GM20000 (cell line): ENCODE data around the gene MSANTD2.
A peak's percentile ranks its signal among the peaks of the same experiment; 100 is the strongest.

ENCODE experiments used
- DNase-seq: peaks from one replicate; pipeline ENCODE4 v3.0.0; 2012; ENCODE audit warnings: low spot score
- TF ChIP-seq, protein P1 (sequence below): IDR thresholded peaks from 2 replicates; pipeline ENCODE4 v1.5.1; 2012; ENCODE audit warnings: mild to moderate bottlenecking, control low read depth; ENCODE audit errors: extremely low read depth, missing control alignments

The MSANTD2 gene

GRCh38 chr11:124840666-124841065 lies 40.5 kb upstream of the MSANTD2 start:
- no peak for DNase-seq

GRCh38 chr11:124839972-124840621 lies 39.9 kb upstream of the MSANTD2 start:
- TF ChIP-seq, protein P1, sequence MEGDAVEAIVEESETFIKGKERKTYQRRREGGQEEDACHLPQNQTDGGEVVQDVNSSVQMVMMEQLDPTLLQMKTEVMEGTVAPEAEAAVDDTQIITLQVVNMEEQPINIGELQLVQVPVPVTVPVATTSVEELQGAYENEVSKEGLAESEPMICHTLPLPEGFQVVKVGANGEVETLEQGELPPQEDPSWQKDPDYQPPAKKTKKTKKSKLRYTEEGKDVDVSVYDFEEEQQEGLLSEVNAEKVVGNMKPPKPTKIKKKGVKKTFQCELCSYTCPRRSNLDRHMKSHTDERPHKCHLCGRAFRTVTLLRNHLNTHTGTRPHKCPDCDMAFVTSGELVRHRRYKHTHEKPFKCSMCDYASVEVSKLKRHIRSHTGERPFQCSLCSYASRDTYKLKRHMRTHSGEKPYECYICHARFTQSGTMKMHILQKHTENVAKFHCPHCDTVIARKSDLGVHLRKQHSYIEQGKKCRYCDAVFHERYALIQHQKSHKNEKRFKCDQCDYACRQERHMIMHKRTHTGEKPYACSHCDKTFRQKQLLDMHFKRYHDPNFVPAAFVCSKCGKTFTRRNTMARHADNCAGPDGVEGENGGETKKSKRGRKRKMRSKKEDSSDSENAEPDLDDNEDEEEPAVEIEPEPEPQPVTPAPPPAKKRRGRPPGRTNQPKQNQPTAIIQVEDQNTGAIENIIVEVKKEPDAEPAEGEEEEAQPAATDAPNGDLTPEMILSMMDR: no peak
- no peak for DNase-seq

More at GRCh38 chr11:124840666-124841065, 40.5 kb upstream of the MSANTD2 start:
- TF ChIP-seq, protein P1: no peak

DNA sequence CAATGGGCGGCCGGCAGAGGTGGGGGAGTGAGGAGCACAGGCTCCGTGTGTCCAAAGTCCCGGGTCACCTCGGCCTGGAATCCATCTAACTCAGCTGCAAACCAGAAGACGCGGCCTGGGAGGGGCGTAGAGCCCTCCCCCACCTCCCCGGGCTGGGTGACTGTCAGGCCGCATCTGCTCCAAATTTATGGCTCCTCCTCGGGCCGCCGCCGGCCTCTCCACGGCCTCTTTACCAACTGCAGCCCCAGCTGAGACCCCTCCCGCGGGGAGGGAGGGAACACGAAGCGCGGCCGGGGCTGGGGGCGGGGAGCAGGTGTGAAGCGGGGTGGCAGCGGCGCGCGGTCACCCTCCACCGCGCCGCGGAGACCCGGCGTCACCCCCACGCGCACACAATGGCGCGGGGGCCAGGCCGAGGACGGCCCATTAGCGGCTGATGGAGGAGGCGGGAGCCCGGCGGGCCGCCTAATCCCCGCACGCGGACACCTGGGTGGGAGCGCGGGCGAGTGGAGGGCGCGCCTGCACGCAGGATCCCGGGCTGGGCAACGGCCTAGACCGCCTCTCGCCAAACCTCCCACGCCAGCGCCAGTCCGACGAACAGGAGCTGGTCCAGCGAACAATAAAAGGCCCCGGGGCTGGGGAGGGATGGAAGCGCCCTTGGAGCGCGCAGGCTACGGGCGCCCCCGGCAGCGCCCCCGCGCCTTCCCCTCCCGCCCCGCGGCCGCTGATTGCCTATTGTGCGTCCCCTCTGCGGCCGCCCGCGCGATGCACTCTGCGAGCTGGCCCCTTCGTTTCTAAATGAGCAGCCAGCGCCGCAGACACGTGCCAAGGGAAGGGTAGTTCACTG lies 39.1 kb upstream of the MSANTD2 start:
- no peak for DNase-seq
- TF ChIP-seq, protein P1: no peak

DNA sequence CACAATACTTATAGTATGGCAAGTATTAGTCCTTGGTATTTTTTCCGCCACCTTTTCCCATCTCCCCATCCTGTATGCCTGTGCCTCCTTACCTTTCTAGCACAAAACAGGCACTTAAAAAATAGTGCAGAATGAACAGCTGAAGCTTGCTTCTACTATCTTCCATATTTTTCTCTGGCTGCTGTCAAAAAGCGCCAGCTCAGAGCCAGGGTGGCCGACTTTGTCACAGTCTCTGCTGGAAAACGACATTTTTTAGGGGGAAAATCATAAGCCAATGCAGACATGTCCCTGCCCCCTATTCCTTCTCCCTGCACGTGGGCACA lies 38.6 kb upstream of the MSANTD2 start:
- no peak for DNase-seq
- TF ChIP-seq, protein P1: no peak

GRCh38 chr11:124837491-124837856 lies 37.3 kb upstream of the MSANTD2 start:
- TF ChIP-seq, protein P1: peak; percentile 41
- DNase-seq: peak; percentile 69

DNA sequence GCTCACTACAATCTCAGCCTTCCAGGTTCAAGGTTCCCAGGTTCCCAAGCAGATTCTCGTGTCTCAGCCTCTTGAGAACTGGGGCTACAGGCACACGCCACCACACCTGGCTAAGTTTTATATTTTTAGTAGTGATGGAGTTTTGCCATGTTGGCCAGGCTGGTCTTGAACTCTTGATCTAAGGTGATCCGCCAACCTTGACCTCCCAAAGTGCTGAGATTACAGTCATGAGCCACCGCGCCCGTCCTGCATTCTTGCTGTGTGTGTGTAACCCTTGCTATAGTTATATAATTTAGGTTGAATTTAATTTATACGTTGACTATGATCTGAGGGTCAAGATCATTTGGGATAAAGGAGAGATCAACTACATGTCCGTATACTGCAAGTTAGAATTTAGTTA lies 35.7 kb upstream of the MSANTD2 start:
- TF ChIP-seq, protein P1: no peak

DNA sequence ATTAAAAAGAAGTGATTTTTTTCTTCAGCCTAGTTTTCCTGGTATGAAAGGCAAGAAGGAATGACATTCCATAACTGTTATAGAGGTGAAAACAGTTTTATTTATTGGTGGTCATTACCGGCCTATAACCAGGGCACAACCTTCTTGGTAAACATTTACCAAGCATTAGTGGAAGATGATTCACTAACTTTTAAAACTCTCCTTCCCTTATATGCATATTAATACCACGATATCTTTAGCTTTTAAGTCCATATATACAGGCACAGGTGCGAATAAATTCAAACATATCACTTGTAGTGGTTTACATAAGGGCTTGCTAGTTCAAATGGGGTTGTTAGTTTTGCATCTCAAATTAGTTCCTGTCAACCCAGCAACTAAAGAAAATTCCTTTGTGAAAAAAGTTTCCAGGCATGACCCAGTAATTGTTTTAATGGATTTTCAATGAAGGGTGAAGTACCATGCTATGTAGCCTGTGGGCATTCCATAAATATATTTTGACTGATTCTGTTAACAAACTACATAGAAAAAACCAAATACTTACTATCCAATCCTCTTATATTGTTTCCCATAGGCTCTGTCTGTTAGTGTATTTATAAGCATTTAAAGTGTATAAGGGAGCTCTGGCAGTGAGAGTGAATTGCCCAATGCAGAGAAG lies 34.4 kb upstream of the MSANTD2 start:
- TF ChIP-seq, protein P1: no peak
- DNase-seq: no peak

More for the DNA sequence above, 35.7 kb upstream of the MSANTD2 start:
- no peak for DNase-seq
